Measurements from ENCODE around the gene ZNF224.
"Not testable (repeated sequence)": the region's sequence is repeated elsewhere in the genome, so short reads cannot be mapped to it uniquely, and the experiment has no call there.

GRCh38 chr19:44121162-44121561 is 27.0 kb downstream of the ZNF224 start:
- TF ChIP-seq ESRRA (CRISPR knock-in tag; IDR thresholded peaks at IDR 0.05; ENCODE audit: low read depth); MXI1 (IDR thresholded peaks at IDR 0.05; ENCODE audit: borderline replicate concordance, low read depth, low read length); ZBTB4 (CRISPR knock-in tag; IDR thresholded peaks at IDR 0.05; ENCODE audit: borderline replicate concordance); ZNF326 (CRISPR knock-in tag; IDR thresholded peaks at IDR 0.05; ENCODE audit: borderline replicate concordance): not testable (repeated sequence)
- TF ChIP-seq, protein P1, sequence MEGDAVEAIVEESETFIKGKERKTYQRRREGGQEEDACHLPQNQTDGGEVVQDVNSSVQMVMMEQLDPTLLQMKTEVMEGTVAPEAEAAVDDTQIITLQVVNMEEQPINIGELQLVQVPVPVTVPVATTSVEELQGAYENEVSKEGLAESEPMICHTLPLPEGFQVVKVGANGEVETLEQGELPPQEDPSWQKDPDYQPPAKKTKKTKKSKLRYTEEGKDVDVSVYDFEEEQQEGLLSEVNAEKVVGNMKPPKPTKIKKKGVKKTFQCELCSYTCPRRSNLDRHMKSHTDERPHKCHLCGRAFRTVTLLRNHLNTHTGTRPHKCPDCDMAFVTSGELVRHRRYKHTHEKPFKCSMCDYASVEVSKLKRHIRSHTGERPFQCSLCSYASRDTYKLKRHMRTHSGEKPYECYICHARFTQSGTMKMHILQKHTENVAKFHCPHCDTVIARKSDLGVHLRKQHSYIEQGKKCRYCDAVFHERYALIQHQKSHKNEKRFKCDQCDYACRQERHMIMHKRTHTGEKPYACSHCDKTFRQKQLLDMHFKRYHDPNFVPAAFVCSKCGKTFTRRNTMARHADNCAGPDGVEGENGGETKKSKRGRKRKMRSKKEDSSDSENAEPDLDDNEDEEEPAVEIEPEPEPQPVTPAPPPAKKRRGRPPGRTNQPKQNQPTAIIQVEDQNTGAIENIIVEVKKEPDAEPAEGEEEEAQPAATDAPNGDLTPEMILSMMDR (CRISPR knock-in tag; IDR thresholded peaks at IDR 0.05): not testable (repeated sequence)

Data from HepG2 (cell line).